Left cardiac atrium (tissue), 4 donors: ENCODE results near the gene CNRIP1. TPM values are rescaled to one million over a fixed set of nuclear protein-coding genes. Genes with fewer than 3 reads are reported as not detected.
A peak's percentile ranks its signal among the peaks of the same experiment; 100 is the strongest.
"Not testable (repeated sequence)": the region's sequence is repeated elsewhere in the genome, so short reads cannot be mapped to it uniquely, and the experiment has no call there.

Experiments
- ATAC-seq, 2 donors: fragments of 200-7000 bp; cut with Tn5 transposase; one replicate each; pipeline ENCODE4 v1.9.1; 2020; ENCODE audit warnings: mild to moderate bottlenecking in 2 of 2, moderate library complexity in 2 of 2
- DNase-seq: peaks from one replicate; pipeline ENCODE4 v3.0.0-alpha.2; 2020
- intact Hi-C, 2 donors: fragments of 100-400 bp; cut with DNase I; formaldehyde crosslinking; loops; one replicate each; pipeline versions ENCODE4 v1.14.1 to v1.15.1; 2022 to 2023
- long read RNA-seq: library from polyadenylated mRNA; unstranded; transcript quantifications from one replicate; pipeline ENCODE4 v2.0.0, GENCODE V29; 2021
- total RNA-seq, 2 donors: library from RNA; stranded (reverse); fragmentation: NEBNext Ultra II Directional; extraction: Animal tissue kit (Norgen Biotek cat#: 25700); gene quantifications; one replicate each; pipeline ENCODE4 v1.2.1, GENCODE V29; 2021
- donor health status: DM: no; HTN: yes; CAD: no.
- donor health status: DM: no; HTN: yes; CAD: no; lungs with severe emphysema.
- donor health status: DM: yes; HTN: yes; CAD: no.
- donor health status: Dilated cardiomyopathy.

CNRIP1 gene
- total RNA-seq = 10 to 100 TPM; 16.8 to 19.1 TPM
- long read RNA-seq, transcript CNRIP1-201 (3 exons, 1,953 nt) = major isoform, 22 of 31 reads
- long read RNA-seq, partial matches to known transcripts = 3 of 31 reads
- long read RNA-seq, other reads (novel, unspliced or antisense) = 5 of 31 reads

- intact Hi-C loops = no loop called here
- DNase-seq (peak; percentile 77), ATAC-seq (peak; percentile 85 to 90)
These were observed at the start of gene CNRIP1 for GRCh38 chr2:68319398-68320117. Gene CNRIP1 (minus strand): TSS chr2:68319949. CDS start chr2:68319400, 549 bp downstream.

GRCh38 chr2:68369337-68369734 lies 49.6 kb upstream of the CNRIP1 start:
- DNase-seq = no peak
- intact Hi-C loops = loop anchor here in 1 of 2 donors (5.0 kb wide), 1 partner anchor 68 kb away; no protein-coding TSS in a partner anchor
- no peak for ATAC-seq

GRCh38 chr2:68368654-68369336 lies 49.0 kb upstream of the CNRIP1 start:
- ATAC-seq (peak in 1 of 2 donors; percentile 8), DNase-seq (no peak)
- intact Hi-C loops = loop anchor here in 1 of 2 donors (5.0 kb wide), 1 partner anchor 69 kb away; no protein-coding TSS in a partner anchor

- ATAC-seq (peak in 1 of 2 donors; percentile 28), DNase-seq (no peak)
These were observed 48.4 kb upstream of the CNRIP1 start for GRCh38 chr2:68367953-68368653.

GRCh38 chr2:68366083-68366560 lies 46.4 kb upstream of the CNRIP1 start:
- ATAC-seq (peak in 1 of 2 donors; percentile 54), DNase-seq (no peak)
- intact Hi-C loops = loop anchor here in 1 of 2 donors (5.0 kb wide), 1 partner anchor 71 kb away; no protein-coding TSS in a partner anchor

More at GRCh38 chr2:68367953-68368653, 48.4 kb upstream of the CNRIP1 start:
- intact Hi-C loops = loop anchor here in 1 of 2 donors (5.0 kb wide), 1 partner anchor 69 kb away; no protein-coding TSS in a partner anchor

GRCh38 chr2:68365087-68365486 lies 45.3 kb upstream of the CNRIP1 start, which contains the start of gene PLEK:
Gene PLEK (plus strand): TSS chr2:68365282. CDS start chr2:68365352, 70 bp downstream.
- ATAC-seq (peak; percentile 51 to 71), DNase-seq (peak; percentile 49)
- intact Hi-C loops = loop anchor here in 1 of 2 donors (5.0 kb wide), 1 partner anchor 72 kb away; no protein-coding TSS in a partner anchor

GRCh38 chr2:68363721-68364120 lies 44.0 kb upstream of the CNRIP1 start:
- DNase-seq (no peak), ATAC-seq (no peak)
- intact Hi-C loops = loop anchor here in 1 of 2 donors (5.0 kb wide), 1 partner anchor 79 kb away; no protein-coding TSS in a partner anchor

- ATAC-seq = no peak
These were observed 43.0 kb upstream of the CNRIP1 start for GRCh38 chr2:68362749-68363148.

GRCh38 chr2:68362069-68362468 lies 42.3 kb upstream of the CNRIP1 start:
- peak; percentile 84 for DNase-seq

More at GRCh38 chr2:68362749-68363148, 43.0 kb upstream of the CNRIP1 start:
- DNase-seq = no peak
- intact Hi-C loops = loop anchor here in 1 of 2 donors (5.0 kb wide), 1 partner anchor 80 kb away; no protein-coding TSS in a partner anchor

GRCh38 chr2:68359889-68360288 lies 40.1 kb upstream of the CNRIP1 start:
- intact Hi-C loops = loop anchor here in 1 of 2 donors (5.0 kb wide), 1 partner anchor 82 kb away; no protein-coding TSS in a partner anchor
- DNase-seq (no peak), ATAC-seq (no peak)

More at GRCh38 chr2:68362069-68362468, 42.3 kb upstream of the CNRIP1 start:
- intact Hi-C loops = loop anchor here in 1 of 2 donors (5.0 kb wide), 1 partner anchor 80 kb away; no protein-coding TSS in a partner anchor
- peak; percentile 65 to 79 for ATAC-seq

- intact Hi-C loops = no loop called here
- DNase-seq (peak; percentile 30), ATAC-seq (peak; percentile 75 to 88)
These were observed 38.0 kb upstream of the CNRIP1 start for GRCh38 chr2:68357605-68358337.

GRCh38 chr2:68356599-68357239 lies 37.0 kb upstream of the CNRIP1 start:
- intact Hi-C loops = no loop called here
- ATAC-seq (no peak), DNase-seq (no peak)

- DNase-seq = no peak
- peak in 1 of 2 donors; percentile 36 for ATAC-seq
- intact Hi-C loops = no loop called here
These were observed 33.1 kb upstream of the CNRIP1 start for GRCh38 chr2:68352651-68353391.

- DNase-seq (no peak), ATAC-seq (no peak)
- intact Hi-C loops = no loop called here
These were observed 32.2 kb upstream of the CNRIP1 start for GRCh38 chr2:68351997-68352396.

GRCh38 chr2:68349091-68349490 lies 29.3 kb upstream of the CNRIP1 start:
- intact Hi-C loops, ATAC-seq, DNase-seq: not testable (repeated sequence)

- intact Hi-C loops = no loop called here
- ATAC-seq (no peak), DNase-seq (no peak)
These were observed 25.6 kb upstream of the CNRIP1 start for GRCh38 chr2:68345129-68345875.
